Measurements from ENCODE around the gene NOS1AP.
"Not testable (repeated sequence)": the region's sequence is repeated elsewhere in the genome, so short reads cannot be mapped to it uniquely, and the experiment has no call there.

NOS1AP gene

DNA sequence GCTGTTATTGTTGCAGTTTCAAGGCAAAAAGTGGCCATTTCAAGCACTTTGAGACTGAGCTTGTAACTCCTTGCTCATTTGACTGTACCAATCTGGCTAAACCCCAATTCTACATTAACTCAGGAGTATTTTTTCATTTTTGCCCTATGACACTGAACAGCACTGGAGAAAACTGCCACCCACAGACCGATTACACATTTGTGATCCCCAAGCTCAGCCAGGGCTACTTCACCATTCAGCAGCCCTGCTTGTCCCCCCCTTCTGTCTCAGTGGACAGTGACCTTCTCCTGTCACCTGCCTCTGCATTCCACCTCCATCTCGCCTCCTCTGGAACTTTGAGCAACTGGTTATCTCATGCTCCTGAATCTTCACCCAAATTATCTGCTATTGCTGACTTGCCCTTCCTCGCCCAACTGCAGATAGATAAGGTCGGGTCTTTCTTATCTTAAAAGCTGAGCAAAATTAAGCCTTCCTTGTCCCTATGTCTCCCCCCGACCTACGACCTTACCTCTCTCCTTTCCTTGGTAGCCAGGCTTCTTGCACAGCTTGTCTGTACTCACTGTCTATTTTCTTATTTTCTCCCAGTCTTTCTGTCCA is 281.9 kb downstream of the NOS1AP start:
- no peak for DNase-seq

- DNase-seq: not testable (repeated sequence)
Measured at GRCh38 chr1:162351874-162352273, 282.4 kb downstream of the NOS1AP start.

- no peak for DNase-seq
Measured at GRCh38 chr1:162353078-162353477, 283.6 kb downstream of the NOS1AP start.

GRCh38 chr1:162353702-162354101 is 284.2 kb downstream of the NOS1AP start:
- DNase-seq: no peak

- DNase-seq: no peak
Measured at GRCh38 chr1:162357681-162358266, 288.3 kb downstream of the NOS1AP start.

DNA sequence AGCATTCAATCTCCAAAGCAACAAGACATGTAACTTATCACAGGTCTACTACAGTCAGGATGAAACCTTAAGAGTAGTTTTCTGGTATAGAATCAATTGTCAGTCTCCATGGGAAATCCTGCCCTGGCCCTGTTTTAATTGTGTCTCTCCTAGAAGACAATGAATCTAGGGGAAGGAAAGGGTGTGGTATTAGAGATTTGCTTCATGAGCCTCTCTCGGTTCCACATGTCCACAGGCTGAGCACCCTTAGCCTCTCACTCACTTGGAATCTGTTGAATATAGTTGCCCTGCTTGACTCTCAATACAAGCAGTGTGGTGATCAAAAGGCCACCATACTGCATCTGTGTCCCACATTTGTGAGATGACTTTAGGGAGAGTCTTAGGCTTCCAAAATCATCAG is 289.4 kb downstream of the NOS1AP start:
- DNase-seq: no peak

GRCh38 chr1:162359523-162360236 is 290.2 kb downstream of the NOS1AP start:
- no peak for DNase-seq

DNA sequence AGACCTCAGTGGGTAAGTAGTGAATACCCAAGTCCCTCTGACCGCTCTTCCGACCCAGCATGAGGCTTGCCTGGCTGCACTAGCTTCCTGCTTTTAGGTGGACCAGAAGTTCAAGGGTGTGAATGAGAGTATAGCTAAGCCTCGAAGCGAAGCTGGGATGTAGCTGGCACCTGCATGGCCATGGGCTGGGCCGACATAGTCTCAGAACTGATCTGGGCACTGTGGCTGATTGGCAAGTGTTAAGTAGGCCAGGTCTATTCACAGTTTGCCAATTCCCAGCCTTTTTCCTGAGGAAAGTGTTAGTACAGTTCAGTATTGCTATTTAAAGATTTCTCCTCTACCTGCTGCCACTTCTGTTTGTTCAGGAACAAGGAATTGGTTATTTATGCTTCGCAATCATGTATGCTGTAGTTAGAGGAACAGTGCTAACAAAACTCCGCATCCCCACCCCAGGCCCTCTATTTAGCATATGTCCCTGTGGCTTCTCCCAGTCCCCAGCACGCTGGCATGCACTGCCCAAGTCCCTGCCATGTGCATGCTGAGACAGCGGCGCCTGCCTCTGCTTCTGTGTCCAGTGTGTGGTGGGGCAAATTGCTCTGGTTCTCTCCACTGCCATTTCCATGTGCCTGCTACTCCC is 290.9 kb downstream of the NOS1AP start:
- no peak for DNase-seq

GRCh38 chr1:162360874-162361260 is 291.4 kb downstream of the NOS1AP start:
- DNase-seq: no peak

- DNase-seq: no peak
Measured at GRCh38 chr1:162361349-162361748, 291.9 kb downstream of the NOS1AP start.

- DNase-seq: no peak
Measured at GRCh38 chr1:162363823-162364222, 294.3 kb downstream of the NOS1AP start.

DNA sequence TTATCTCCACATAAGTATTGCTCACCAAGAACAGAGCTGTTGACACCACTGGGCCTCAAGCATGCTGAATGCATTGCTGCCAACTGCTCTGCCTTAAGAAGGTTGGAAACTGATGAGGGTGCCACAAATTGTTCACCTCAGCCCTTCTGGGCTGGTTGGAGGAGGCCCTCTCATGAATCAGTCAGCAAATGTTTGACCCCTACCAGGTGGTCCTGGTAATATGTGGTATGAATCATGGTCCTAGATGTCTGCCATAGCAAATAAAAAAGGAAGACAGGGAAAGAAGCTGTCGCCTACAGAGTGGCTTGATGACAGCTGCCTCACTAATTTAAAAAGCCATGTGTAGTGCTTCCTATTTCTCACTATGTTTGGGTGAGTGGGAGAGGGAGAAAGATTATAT is 295.0 kb downstream of the NOS1AP start:
- DNase-seq: no peak

GRCh38 chr1:162365284-162366020 is 296.0 kb downstream of the NOS1AP start:
- no peak for DNase-seq

GRCh38 chr1:162366149-162366548 is 296.7 kb downstream of the NOS1AP start:
- no peak for DNase-seq

DNA sequence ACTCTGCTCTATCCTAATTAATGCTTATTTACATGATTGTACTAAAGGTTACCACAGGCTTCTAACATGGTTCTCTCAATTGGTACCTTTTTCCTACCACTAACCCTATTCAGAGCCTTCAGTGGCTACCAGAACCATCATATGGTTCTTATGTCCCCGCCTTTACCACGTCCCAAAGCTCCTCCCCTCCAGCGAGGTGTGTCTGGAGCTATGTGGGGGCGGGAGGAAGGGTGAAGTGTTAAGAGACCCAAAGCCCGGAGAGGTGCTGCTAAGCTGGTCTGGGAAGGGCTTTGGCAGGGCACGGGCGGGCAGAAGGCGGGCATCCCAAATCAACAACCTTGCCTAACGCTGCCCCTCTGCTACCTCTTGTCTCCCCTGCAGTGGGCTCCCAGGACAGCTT is 297.2 kb downstream of the NOS1AP start:
- DNase-seq: no peak

DNA sequence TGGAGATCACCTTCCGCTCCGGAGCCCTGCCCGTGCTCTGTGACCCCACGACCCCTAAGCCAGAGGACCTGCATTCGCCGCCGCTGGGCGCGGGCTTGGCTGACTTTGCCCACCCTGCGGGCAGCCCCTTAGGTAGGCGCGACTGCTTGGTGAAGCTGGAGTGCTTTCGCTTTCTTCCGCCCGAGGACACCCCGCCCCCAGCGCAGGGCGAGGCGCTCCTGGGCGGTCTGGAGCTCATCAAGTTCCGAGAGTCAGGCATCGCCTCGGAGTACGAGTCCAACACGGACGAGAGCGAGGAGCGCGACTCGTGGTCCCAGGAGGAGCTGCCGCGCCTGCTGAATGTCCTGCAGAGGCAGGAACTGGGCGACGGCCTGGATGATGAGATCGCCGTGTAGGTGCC is 297.6 kb downstream of the NOS1AP start:
- no peak for DNase-seq

- DNase-seq: no peak
Measured at GRCh38 chr1:162367772-162368171, 298.3 kb downstream of the NOS1AP start.

DNA sequence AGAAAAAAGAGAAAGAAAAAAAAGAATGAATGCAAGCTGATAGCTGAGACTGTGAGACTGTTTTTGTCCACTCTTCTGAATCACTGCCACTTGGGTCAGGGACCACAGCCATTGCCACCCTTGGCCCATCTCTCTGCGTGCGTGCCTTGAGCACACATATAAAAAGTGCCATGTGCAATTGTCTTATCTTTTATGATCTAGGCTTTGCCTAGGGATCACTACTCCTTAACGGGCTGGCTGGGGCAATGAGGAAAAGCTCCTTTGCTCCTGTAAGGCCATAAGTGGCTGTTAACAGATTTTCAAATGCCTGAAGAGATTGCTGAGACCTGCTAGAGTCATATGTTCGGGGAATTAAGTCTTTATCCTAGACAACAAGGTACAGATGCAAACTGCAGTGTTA is 299.0 kb downstream of the NOS1AP start:
- no peak for DNase-seq

DNA sequence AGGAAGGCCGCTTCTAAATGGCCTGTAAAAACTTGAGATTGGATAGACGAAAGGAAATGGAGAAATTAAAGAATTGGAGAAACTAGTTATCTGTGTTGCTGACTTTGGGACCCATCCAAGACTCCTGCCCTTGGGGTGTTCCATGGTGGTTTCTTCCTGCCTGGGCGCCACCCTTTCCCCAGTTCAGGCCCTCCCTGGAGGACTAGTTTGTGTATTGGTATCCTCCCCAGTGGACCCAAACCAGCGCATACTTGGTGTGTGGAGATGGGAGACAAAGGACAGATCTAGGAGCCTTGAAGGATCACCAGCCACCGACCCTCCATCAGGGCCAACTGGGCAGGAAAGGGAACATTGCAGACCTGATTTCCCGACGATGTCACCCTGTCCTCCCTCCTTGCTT is 300.1 kb downstream of the NOS1AP start:
- no peak for DNase-seq

- DNase-seq: no peak
Measured at GRCh38 chr1:162370161-162370560, 300.7 kb downstream of the NOS1AP start.

GRCh38 chr1:162370721-162371120 is 301.2 kb downstream of the NOS1AP start:
- no peak for DNase-seq

DNA sequence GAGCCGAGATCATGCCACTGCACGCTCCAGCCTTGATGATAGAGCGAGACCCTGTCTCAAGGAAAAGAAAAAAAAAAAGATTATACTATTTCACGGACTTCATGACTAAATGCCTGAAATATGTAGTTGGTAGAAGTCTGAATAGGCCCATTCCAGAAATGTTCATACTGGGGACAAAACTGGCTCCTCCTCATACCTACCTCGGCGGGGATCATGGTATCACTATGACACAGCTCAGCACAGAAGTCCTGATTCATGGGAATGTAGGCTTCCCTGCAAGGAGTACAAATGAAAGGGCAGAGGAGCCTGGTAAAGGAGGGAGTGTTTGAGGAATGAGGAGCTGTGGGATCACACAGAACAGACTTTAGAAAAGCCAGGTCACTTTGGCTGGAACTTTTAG is 302.1 kb downstream of the NOS1AP start:
- DNase-seq: no peak
